ENCODE measurements around the gene RMDN3. TPM values are rescaled to one million over a fixed set of nuclear protein-coding genes. Genes with fewer than 3 reads are reported as not detected.

The RMDN3 gene
- total and polyA plus RNA-seq, 2 of the 13 experiments (the other 11 are each of a cell fraction or from before 2014, with no cell fraction given): 16.8 to 19.5 TPM

DNA sequence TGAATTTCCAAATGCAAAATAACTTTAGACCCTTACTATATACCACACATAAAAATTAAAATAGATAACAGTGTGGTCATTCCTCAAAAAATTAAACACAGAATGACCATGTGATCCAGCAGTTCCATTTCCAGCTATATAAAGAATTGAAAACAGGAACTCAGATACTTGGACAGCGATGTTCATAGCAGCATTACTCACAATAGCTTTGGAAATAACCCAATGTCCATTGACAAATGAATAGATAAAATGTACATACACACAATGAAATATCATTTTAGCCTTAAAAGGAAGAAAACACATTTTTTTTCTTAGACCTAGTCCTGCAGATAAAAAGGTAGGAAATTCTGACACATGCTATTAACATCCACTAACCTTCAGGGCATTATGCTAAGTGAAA, 33.4 kb downstream of the RMDN3 start:
- Histone ChIP-seq H3K36me3 (replicated peaks in 1 of 2; ENCODE audit: control insufficient read depth in 1 of 2, insufficient read depth in 2 of 2, low read length in 2 of 2) (peaks cover 2 to 21% of the 10 kb centered on the region in 2 experiments; a peak in 3 of 5 replicates), H3K27ac (ENCODE audit: extremely low read length, insufficient read depth, low read length) (no peak overlapping the region), H3K4me1 (ENCODE audit: insufficient read depth, low read length) (no peaks in the 10 kb centered on the region), H3K79me2 (ENCODE audit: insufficient read depth, low read length) (no peaks in the 10 kb centered on the region), H3K4me3 (replicated peaks in 1 of 3; ENCODE audit: insufficient read depth in 1 of 3, low read depth in 2 of 3, low read length in 3 of 3) (no peak overlapping the region), H2AFZ (ENCODE audit: low read length) (no peak overlapping the region), H3K9me3 (ENCODE audit: low read length) (no peaks in the 10 kb centered on the region), H3K27me3 (ENCODE audit: control insufficient read depth in 1 of 2, insufficient read depth in 2 of 2, low read length in 2 of 2) (no peaks in the 10 kb centered on the region), H3K9ac (ENCODE audit: insufficient read depth, low read depth, low read length) (no peak overlapping the region), H3K4me2 (ENCODE audit: low read depth, low read length) (no peak overlapping the region), H4K20me1 (ENCODE audit: insufficient read depth, low read length) (no peaks in the 10 kb centered on the region)
- DNase-seq (ENCODE audit: low spot score) (no peak), FAIRE-seq (no peak), ATAC-seq (no peak)
- no peak for TF ChIP-seq ZNF207 (IDR thresholded peaks at IDR 0.05; ENCODE audit: borderline replicate concordance)
- TF ChIP-seq ZNF547 (CRISPR knock-in tag; IDR thresholded peaks at IDR 0.05): no peak
- TF ChIP-seq PHF5A (CRISPR knock-in tag; IDR thresholded peaks at IDR 0.05; ENCODE audit: low read depth, unreplicated experiment): no peak
- no peak for TF ChIP-seq BORCS8-MEF2B (CRISPR knock-in tag; IDR thresholded peaks at IDR 0.05)
- TF ChIP-seq, protein P1, sequence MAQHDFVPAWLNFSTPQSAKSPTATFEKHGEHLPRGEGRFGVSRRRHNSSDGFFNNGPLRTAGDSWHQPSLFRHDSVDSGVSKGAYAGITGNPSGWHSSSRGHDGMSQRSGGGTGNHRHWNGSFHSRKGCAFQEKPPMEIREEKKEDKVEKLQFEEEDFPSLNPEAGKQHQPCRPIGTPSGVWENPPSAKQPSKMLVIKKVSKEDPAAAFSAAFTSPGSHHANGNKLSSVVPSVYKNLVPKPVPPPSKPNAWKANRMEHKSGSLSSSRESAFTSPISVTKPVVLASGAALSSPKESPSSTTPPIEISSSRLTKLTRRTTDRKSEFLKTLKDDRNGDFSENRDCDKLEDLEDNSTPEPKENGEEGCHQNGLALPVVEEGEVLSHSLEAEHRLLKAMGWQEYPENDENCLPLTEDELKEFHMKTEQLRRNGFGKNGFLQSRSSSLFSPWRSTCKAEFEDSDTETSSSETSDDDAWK (CRISPR knock-in tag; IDR thresholded peaks at IDR 0.05): no peak
- TF ChIP-seq ZFYVE20 (CRISPR knock-in tag; IDR thresholded peaks at IDR 0.05; ENCODE audit: borderline replicate concordance, low read depth): no peak
- POLR2A ChIA-PET: no interaction called here
- 89% methylated on average over 1 of the region's 1 CpG for WGBS (ENCODE audit: low lambda C conversion rate)
- in situ Hi-C loops (cut with HindIII; ENCODE audit: extremely low pct_ligation_motif_present, low pct_unique_long_range_greater_than_20kb): no loop called here
- no TSS peak for BruUV-seq (replicated peaks)
- intact Hi-C loops (cut with micrococcal nuclease; ENCODE audit: unreplicated experiment): no loop called here
- CTCF ChIA-PET (ENCODE audit: low intra/inter-chr PET ratio, low total read pairs): no interaction called here

DNA sequence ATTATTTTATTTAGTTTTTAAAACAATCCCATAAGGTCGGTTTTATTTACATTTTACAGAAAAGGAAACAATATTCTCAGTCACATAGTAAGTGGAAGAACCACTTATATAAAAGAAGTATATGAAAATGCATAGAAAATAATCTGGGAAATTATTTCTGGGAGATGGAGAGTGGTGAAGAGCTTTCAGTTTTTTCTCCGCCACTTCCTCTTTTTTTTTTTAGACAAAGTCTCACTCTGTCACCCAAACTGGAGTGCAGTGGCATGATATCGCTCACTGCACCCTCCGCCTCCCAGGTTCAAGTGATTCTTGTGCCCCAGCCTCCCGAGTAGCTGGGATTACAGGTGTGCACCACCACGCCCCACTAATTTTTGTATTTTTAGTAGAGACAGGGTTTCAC, 38.9 kb downstream of the RMDN3 start:
- BruUV-seq (replicated peaks): no TSS peak
- intact Hi-C loops (cut with micrococcal nuclease; ENCODE audit: unreplicated experiment): no loop called here
- POLR2A ChIA-PET: no interaction called here
- Histone ChIP-seq H3K4me1 (ENCODE audit: insufficient read depth, low read length) (no peaks in the 10 kb centered on the region), H3K9ac (ENCODE audit: insufficient read depth, low read depth, low read length) (no peak overlapping the region), H4K20me1 (ENCODE audit: insufficient read depth, low read length) (no peaks in the 10 kb centered on the region), H3K27ac (ENCODE audit: extremely low read length, insufficient read depth, low read length) (no peak overlapping the region), H3K4me3 (replicated peaks in 1 of 3; ENCODE audit: insufficient read depth in 1 of 3, low read depth in 2 of 3, low read length in 3 of 3) (no peak overlapping the region), H3K36me3 (replicated peaks in 1 of 2; ENCODE audit: control insufficient read depth in 1 of 2, insufficient read depth in 2 of 2, low read length in 2 of 2) (peaks cover 4 to 42% of the 10 kb centered on the region in 2 experiments; a peak in 4 of 5 replicates), H3K27me3 (ENCODE audit: control insufficient read depth in 1 of 2, insufficient read depth in 2 of 2, low read length in 2 of 2) (no peaks in the 10 kb centered on the region), H2AFZ (ENCODE audit: low read length) (no peak overlapping the region), H3K9me3 (ENCODE audit: low read length) (no peaks in the 10 kb centered on the region), H3K4me2 (ENCODE audit: low read depth, low read length) (no peak overlapping the region), H3K79me2 (ENCODE audit: insufficient read depth, low read length) (no peaks in the 10 kb centered on the region)
- CTCF ChIA-PET (ENCODE audit: low intra/inter-chr PET ratio, low total read pairs): no interaction called here
- DNase-seq (ENCODE audit: low spot score): no peak
- 96% methylated on average over 6 of the region's 6 CpGs for whole genome bisulfite sequencing (ENCODE audit: low lambda C conversion rate)
- in situ Hi-C loops (cut with HindIII; ENCODE audit: extremely low pct_ligation_motif_present, low pct_unique_long_range_greater_than_20kb): no loop called here
- FAIRE-seq: no peak
- no peak for ATAC-seq
- TF ChIP-seq, protein P2, sequence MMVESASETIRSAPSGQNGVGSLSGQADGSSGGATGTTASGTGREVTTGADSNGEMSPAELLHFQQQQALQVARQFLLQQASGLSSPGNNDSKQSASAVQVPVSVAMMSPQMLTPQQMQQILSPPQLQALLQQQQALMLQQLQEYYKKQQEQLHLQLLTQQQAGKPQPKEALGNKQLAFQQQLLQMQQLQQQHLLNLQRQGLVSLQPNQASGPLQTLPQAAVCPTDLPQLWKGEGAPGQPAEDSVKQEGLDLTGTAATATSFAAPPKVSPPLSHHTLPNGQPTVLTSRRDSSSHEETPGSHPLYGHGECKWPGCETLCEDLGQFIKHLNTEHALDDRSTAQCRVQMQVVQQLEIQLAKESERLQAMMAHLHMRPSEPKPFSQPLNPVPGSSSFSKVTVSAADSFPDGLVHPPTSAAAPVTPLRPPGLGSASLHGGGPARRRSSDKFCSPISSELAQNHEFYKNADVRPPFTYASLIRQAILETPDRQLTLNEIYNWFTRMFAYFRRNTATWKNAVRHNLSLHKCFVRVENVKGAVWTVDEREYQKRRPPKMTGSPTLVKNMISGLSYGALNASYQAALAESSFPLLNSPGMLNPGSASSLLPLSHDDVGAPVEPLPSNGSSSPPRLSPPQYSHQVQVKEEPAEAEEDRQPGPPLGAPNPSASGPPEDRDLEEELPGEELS (CRISPR knock-in tag; IDR thresholded peaks at IDR 0.05): no peak
- TF ChIP-seq YEATS2 (CRISPR knock-in tag; IDR thresholded peaks at IDR 0.05; ENCODE audit: borderline replicate concordance) (no peak), NFATC3 (CRISPR knock-in tag; IDR thresholded peaks at IDR 0.05) (no peak), ZNF710 (CRISPR knock-in tag; IDR thresholded peaks at IDR 0.05; ENCODE audit: borderline replicate concordance) (no peak), PITX1 (CRISPR knock-in tag; IDR thresholded peaks at IDR 0.05) (no peak), ZNF33B (CRISPR knock-in tag; IDR thresholded peaks at IDR 0.05) (no peak), ZNF260 (CRISPR knock-in tag; IDR thresholded peaks at IDR 0.05; ENCODE audit: borderline replicate concordance, low read depth) (no peak), ZNF674 (CRISPR knock-in tag; IDR thresholded peaks at IDR 0.05; ENCODE audit: low read depth) (no peak)

All from HepG2 (cell line).